ENCODE data around the gene PTPRZ1.

Gene PTPRZ1

DNA sequence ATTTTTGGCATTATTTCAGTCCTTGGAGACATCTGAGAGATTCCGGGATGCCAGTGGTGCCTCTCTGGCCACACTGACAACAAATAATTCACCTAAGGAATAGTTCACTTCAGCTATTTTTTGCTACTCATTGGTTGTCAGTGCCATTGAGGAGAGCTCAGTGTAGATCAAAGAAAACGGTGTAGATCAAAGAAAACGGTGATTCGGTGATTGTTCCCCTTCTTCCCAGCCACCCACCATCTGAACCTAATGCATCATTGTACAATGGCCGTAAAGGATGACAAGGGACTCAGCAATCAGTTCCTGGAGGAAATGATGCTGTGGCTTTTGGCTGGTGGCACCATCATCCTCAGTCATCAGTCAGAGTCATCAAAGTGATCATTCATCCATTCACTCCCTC is 80.6 kb downstream of the PTPRZ1 start:
- H3K4me1 ChIP-seq (ENCODE audit: control insufficient read depth, insufficient read depth, low read length, unreplicated experiment): no peaks in the 10 kb centered on the region
- H3K79me2 ChIP-seq (ENCODE audit: control insufficient read depth, insufficient read depth, low read length, unreplicated experiment): no peaks in the 10 kb centered on the region
- H3K36me3 ChIP-seq (ENCODE audit: insufficient read depth, low read length): no peaks in the 10 kb centered on the region
- peaks cover 3% of the 10 kb centered on the region; the same call in 1 of the 2 replicates for H3K27me3 ChIP-seq (ENCODE audit: insufficient read depth, low read length)
- H3K27ac ChIP-seq (ENCODE audit: low read depth, low read length): no peak overlapping the region
- no peak overlapping the region for H3K4me3 ChIP-seq (ENCODE audit: low read depth, low read length)
- H2AFZ ChIP-seq (ENCODE audit: low read length, unreplicated experiment): no peak overlapping the region

DNA sequence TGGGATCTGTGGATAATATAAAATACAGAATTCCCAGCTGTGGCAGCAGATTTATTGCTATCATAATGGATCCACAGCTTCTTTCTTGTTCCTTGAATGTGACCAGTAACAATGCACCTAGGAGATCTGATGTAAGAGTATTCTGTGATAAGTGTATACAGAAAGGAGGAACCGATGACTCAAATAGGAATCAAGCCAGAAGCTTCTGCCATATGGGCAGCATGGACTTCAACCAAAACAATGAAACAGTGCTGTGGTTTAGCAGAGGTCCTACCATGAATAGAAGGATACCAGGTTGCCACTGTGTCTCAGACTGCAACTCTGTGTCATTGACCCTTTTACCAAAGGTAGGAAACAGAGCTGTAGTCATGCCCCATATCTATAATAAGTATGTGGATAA is 81.8 kb downstream of the PTPRZ1 start:
- Histone ChIP-seq H3K27me3 (ENCODE audit: insufficient read depth, low read length) (peaks cover 3% of the 10 kb centered on the region; the same call in 1 of the 2 replicates), H3K4me3 (ENCODE audit: low read depth, low read length) (no peak overlapping the region), H2AFZ (ENCODE audit: low read length, unreplicated experiment) (no peak overlapping the region), H3K79me2 (ENCODE audit: control insufficient read depth, insufficient read depth, low read length, unreplicated experiment) (no peaks in the 10 kb centered on the region), H3K27ac (ENCODE audit: low read depth, low read length) (no peak overlapping the region), H3K36me3 (ENCODE audit: insufficient read depth, low read length) (no peaks in the 10 kb centered on the region), H3K4me1 (ENCODE audit: control insufficient read depth, insufficient read depth, low read length, unreplicated experiment) (no peaks in the 10 kb centered on the region)

- Histone ChIP-seq H2AFZ (ENCODE audit: low read length, unreplicated experiment) (no peak overlapping the region), H3K79me2 (ENCODE audit: control insufficient read depth, insufficient read depth, low read length, unreplicated experiment) (no peaks in the 10 kb centered on the region), H3K27ac (ENCODE audit: low read depth, low read length) (no peak overlapping the region), H3K4me3 (ENCODE audit: low read depth, low read length) (no peak overlapping the region), H3K4me1 (ENCODE audit: control insufficient read depth, insufficient read depth, low read length, unreplicated experiment) (peaks cover 11% of the 10 kb centered on the region), H3K27me3 (ENCODE audit: insufficient read depth, low read length) (peaks cover 3% of the 10 kb centered on the region; the same call in 1 of the 2 replicates), H3K36me3 (ENCODE audit: insufficient read depth, low read length) (no peaks in the 10 kb centered on the region)
Observed at GRCh38 chr7:121957626-121958025, 84.7 kb downstream of the PTPRZ1 start.

DNA sequence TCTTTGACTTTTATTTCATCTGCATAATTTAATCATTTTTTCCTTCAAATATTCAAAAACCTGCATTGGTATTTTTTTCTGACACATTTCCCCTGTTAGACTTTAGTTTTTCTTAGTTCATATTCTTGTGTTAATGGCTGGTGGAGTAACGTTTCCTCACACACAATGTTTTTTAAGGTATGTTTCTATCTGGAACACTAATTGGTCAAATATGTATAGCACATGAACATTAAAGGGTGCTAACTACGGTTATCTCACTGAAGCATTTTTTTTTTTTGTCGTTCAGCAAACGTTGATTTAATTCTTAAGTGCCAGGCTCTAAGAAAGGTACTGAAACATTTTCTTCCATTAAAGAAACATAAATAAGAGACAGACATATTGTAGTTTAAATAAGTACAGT is 87.7 kb downstream of the PTPRZ1 start:
- peaks cover 11% of the 10 kb centered on the region for H3K4me1 ChIP-seq (ENCODE audit: control insufficient read depth, insufficient read depth, low read length, unreplicated experiment)
- no peak overlapping the region for H3K4me3 ChIP-seq (ENCODE audit: low read depth, low read length)
- no peaks in the 10 kb centered on the region for H3K36me3 ChIP-seq (ENCODE audit: insufficient read depth, low read length)
- peaks cover 3% of the 10 kb centered on the region; the same call in 1 of the 2 replicates for H3K27me3 ChIP-seq (ENCODE audit: insufficient read depth, low read length)
- H3K27ac ChIP-seq (ENCODE audit: low read depth, low read length): peak overlapping the region; percentile 21; the same call in 1 of the 2 replicates
- no peak overlapping the region for H2AFZ ChIP-seq (ENCODE audit: low read length, unreplicated experiment)
- H3K79me2 ChIP-seq (ENCODE audit: control insufficient read depth, insufficient read depth, low read length, unreplicated experiment): no peaks in the 10 kb centered on the region

GRCh38 chr7:121961089-121961867 is 88.3 kb downstream of the PTPRZ1 start:
- H3K27ac ChIP-seq (ENCODE audit: low read depth, low read length): no peak overlapping the region
- H3K79me2 ChIP-seq (ENCODE audit: control insufficient read depth, insufficient read depth, low read length, unreplicated experiment): no peaks in the 10 kb centered on the region
- H3K4me1 ChIP-seq (ENCODE audit: control insufficient read depth, insufficient read depth, low read length, unreplicated experiment): peaks cover 11% of the 10 kb centered on the region
- H3K36me3 ChIP-seq (ENCODE audit: insufficient read depth, low read length): no peaks in the 10 kb centered on the region
- H3K4me3 ChIP-seq (ENCODE audit: low read depth, low read length): no peak overlapping the region
- no peak overlapping the region for H2AFZ ChIP-seq (ENCODE audit: low read length, unreplicated experiment)
- H3K27me3 ChIP-seq (ENCODE audit: insufficient read depth, low read length): peaks cover 3% of the 10 kb centered on the region; the same call in 1 of the 2 replicates

GRCh38 chr7:121966276-121966934 is 93.4 kb downstream of the PTPRZ1 start:
- no peak overlapping the region for H2AFZ ChIP-seq (ENCODE audit: low read length, unreplicated experiment)
- peaks cover 2% of the 10 kb centered on the region for H3K4me1 ChIP-seq (ENCODE audit: control insufficient read depth, insufficient read depth, low read length, unreplicated experiment)
- H3K27me3 ChIP-seq (ENCODE audit: insufficient read depth, low read length): no peaks in the 10 kb centered on the region
- no peaks in the 10 kb centered on the region for H3K79me2 ChIP-seq (ENCODE audit: control insufficient read depth, insufficient read depth, low read length, unreplicated experiment)
- no peaks in the 10 kb centered on the region for H3K36me3 ChIP-seq (ENCODE audit: insufficient read depth, low read length)
- no peak overlapping the region for H3K4me3 ChIP-seq (ENCODE audit: low read depth, low read length)
- no peak overlapping the region for H3K27ac ChIP-seq (ENCODE audit: low read depth, low read length)

GRCh38 chr7:121966935-121967332 is 94.0 kb downstream of the PTPRZ1 start:
- no peaks in the 10 kb centered on the region for H3K4me1 ChIP-seq (ENCODE audit: control insufficient read depth, insufficient read depth, low read length, unreplicated experiment)
- no peaks in the 10 kb centered on the region for H3K27me3 ChIP-seq (ENCODE audit: insufficient read depth, low read length)
- no peak overlapping the region for H3K4me3 ChIP-seq (ENCODE audit: low read depth, low read length)
- no peak overlapping the region for H3K27ac ChIP-seq (ENCODE audit: low read depth, low read length)
- H3K36me3 ChIP-seq (ENCODE audit: insufficient read depth, low read length): no peaks in the 10 kb centered on the region
- no peaks in the 10 kb centered on the region for H3K79me2 ChIP-seq (ENCODE audit: control insufficient read depth, insufficient read depth, low read length, unreplicated experiment)
- no peak overlapping the region for H2AFZ ChIP-seq (ENCODE audit: low read length, unreplicated experiment)

- Histone ChIP-seq H3K4me3 (ENCODE audit: low read depth, low read length) (no peak overlapping the region), H3K79me2 (ENCODE audit: control insufficient read depth, insufficient read depth, low read length, unreplicated experiment) (no peaks in the 10 kb centered on the region), H3K36me3 (ENCODE audit: insufficient read depth, low read length) (no peaks in the 10 kb centered on the region), H3K27me3 (ENCODE audit: insufficient read depth, low read length) (0 out of 2 replicates have a peak, but pooled peaks cover 6% of the 10 kb centered on the region), H3K27ac (ENCODE audit: low read depth, low read length) (no peak overlapping the region), H3K4me1 (ENCODE audit: control insufficient read depth, insufficient read depth, low read length, unreplicated experiment) (no peaks in the 10 kb centered on the region), H2AFZ (ENCODE audit: low read length, unreplicated experiment) (no peak overlapping the region)
Observed at GRCh38 chr7:121985476-121986030, 112.6 kb downstream of the PTPRZ1 start.

DNA sequence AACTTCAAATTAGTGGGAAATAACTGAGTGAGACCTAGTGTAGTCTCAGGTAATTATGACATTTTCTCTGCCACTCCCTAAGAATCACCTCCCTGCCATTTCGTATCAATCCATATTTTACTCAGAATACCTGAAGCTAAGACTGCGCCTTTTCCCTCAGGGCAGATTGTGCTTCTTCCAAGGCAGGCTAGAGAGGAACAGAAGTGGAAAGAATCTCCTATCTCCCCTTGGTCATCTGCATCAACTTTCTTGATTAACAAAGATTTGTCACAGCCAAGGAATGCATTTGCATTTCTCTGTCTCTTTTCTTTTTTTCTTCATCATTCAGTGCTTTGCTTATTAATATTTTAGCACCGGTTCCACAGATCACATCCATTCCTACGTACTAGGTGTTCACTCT is 119.1 kb downstream of the PTPRZ1 start:
- Histone ChIP-seq H3K79me2 (ENCODE audit: control insufficient read depth, insufficient read depth, low read length, unreplicated experiment) (no peaks in the 10 kb centered on the region), H3K27me3 (ENCODE audit: insufficient read depth, low read length) (no peaks in the 10 kb centered on the region), H3K27ac (ENCODE audit: low read depth, low read length) (no peak overlapping the region), H3K36me3 (ENCODE audit: insufficient read depth, low read length) (no peaks in the 10 kb centered on the region), H2AFZ (ENCODE audit: low read length, unreplicated experiment) (no peak overlapping the region), H3K4me1 (ENCODE audit: control insufficient read depth, insufficient read depth, low read length, unreplicated experiment) (no peaks in the 10 kb centered on the region), H3K4me3 (ENCODE audit: low read depth, low read length) (no peak overlapping the region)

- no peak overlapping the region for H3K4me3 ChIP-seq (ENCODE audit: low read depth, low read length)
- no peaks in the 10 kb centered on the region for H3K4me1 ChIP-seq (ENCODE audit: control insufficient read depth, insufficient read depth, low read length, unreplicated experiment)
- no peaks in the 10 kb centered on the region for H3K27me3 ChIP-seq (ENCODE audit: insufficient read depth, low read length)
- no peaks in the 10 kb centered on the region for H3K36me3 ChIP-seq (ENCODE audit: insufficient read depth, low read length)
- H3K27ac ChIP-seq (ENCODE audit: low read depth, low read length): no peak overlapping the region
- H2AFZ ChIP-seq (ENCODE audit: low read length, unreplicated experiment): peak overlapping the region; percentile 78
- no peaks in the 10 kb centered on the region for H3K79me2 ChIP-seq (ENCODE audit: control insufficient read depth, insufficient read depth, low read length, unreplicated experiment)
Observed at GRCh38 chr7:121994625-121995410, 121.9 kb downstream of the PTPRZ1 start.
